AG09309 (cell line): ENCODE measurements around the gene HMGB2.
A peak's percentile ranks its signal among the peaks of the same experiment; 100 is the strongest.

Source experiments
- DNase-seq: peaks from one replicate; pipeline ENCODE4 v3.0.0-alpha.2; 2010; ENCODE audit warnings: low read depth
- H3K4me3 ChIP-seq: 2 replicates; pipeline ENCODE4 v1.5.1; 2011; ENCODE audit warnings: mild to moderate bottlenecking, low read depth, low read length, moderate library complexity; ENCODE audit not compliant: control insufficient read depth
- TF ChIP-seq, protein P1 (sequence below): IDR thresholded peaks from 2 replicates; pipeline ENCODE4 v1.5.1; 2011; ENCODE audit warnings: mild to moderate bottlenecking, low read depth, low read length, inconsistent platforms; ENCODE audit not compliant: insufficient read depth, control insufficient read depth; ENCODE audit errors: missing control alignments

HMGB2 gene

GRCh38 chr4:173334085-173334890, at the start of gene HMGB2:
Gene HMGB2 (minus strand): TSS chr4:173334358. CDS start chr4:173333649, 709 bp downstream.
- H3K4me3 ChIP-seq, result peak within 1 kb of the TSS; percentile 93
- TF ChIP-seq, protein P1, sequence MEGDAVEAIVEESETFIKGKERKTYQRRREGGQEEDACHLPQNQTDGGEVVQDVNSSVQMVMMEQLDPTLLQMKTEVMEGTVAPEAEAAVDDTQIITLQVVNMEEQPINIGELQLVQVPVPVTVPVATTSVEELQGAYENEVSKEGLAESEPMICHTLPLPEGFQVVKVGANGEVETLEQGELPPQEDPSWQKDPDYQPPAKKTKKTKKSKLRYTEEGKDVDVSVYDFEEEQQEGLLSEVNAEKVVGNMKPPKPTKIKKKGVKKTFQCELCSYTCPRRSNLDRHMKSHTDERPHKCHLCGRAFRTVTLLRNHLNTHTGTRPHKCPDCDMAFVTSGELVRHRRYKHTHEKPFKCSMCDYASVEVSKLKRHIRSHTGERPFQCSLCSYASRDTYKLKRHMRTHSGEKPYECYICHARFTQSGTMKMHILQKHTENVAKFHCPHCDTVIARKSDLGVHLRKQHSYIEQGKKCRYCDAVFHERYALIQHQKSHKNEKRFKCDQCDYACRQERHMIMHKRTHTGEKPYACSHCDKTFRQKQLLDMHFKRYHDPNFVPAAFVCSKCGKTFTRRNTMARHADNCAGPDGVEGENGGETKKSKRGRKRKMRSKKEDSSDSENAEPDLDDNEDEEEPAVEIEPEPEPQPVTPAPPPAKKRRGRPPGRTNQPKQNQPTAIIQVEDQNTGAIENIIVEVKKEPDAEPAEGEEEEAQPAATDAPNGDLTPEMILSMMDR, result no peak
- DNase-seq, result peak; percentile 100

GRCh38 chr4:173382349-173382748, 48.2 kb upstream of the HMGB2 start:
- TF ChIP-seq, protein P1, result no peak
- no peak overlapping the region for H3K4me3 ChIP-seq
- no peak for DNase-seq

GRCh38 chr4:173381610-173382009, 47.5 kb upstream of the HMGB2 start:
- no peak overlapping the region for H3K4me3 ChIP-seq
- DNase-seq, result no peak
- TF ChIP-seq, protein P1, result no peak

DNA sequence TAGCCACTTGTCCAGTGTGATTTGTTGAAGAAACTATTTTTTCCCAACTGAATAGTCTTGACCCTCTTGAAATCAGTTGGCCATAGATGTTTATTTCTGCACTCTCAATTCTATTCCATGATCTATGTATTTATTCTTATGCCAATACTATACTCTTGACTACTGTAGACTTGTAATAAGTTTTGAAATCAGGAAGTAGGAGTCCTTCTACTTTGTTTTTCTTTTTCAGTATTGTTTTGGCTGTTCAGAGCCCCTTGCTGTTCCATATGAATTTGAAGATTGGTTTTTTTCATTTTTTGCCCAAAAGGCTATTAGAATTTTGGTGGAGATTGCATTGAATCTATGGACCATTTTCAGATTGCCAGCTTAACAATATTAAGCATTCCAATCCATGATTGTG, 46.8 kb upstream of the HMGB2 start:
- H3K4me3 ChIP-seq, result no peak overlapping the region
- TF ChIP-seq, protein P1, result no peak
- DNase-seq, result no peak

DNA sequence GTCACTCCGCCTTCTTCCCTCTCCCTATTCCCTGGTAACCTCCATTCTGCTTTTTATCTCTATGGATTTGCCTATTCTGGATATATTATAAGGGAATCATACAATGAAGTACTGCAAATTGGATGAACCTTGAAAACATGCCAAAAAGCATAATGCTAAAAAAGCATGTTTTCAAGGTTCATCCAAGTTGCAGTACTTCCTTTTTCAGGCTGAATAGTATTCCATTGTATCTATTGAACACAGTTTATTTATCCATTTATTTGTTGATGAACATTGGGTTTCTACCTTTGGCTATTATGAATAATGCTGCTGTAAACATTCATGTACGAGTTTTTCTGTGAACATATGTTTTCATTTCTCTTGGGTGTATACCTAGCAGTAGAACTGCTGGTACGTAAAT, 45.8 kb upstream of the HMGB2 start:
- DNase-seq, result no peak
- no peak overlapping the region for H3K4me3 ChIP-seq
- TF ChIP-seq, protein P1, result no peak

DNA sequence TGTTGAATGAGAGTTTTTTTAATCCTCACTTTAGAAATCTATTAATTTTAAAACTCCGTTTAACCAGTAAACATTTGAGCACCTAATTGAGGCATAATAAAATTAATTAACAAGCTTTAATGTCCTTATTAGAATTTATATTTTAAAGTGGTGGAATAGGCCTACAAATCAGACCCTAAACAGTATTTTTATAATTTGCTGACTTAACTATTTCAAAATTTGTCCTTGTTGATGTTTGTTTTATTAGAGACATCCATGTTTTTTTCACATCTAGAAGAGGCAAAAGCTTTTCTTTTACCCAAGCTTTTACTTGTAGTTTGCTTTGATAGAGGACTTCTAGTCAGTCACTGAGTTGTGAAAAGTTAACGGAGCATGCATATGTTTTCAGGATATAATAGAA, 40.4 kb upstream of the HMGB2 start:
- DNase-seq, result no peak
- H3K4me3 ChIP-seq, result no peak overlapping the region
- TF ChIP-seq, protein P1, result no peak
